Measurements from ENCODE around the gene USP43. TPM values are rescaled to one million over a fixed set of nuclear protein-coding genes. Genes with fewer than 3 reads are reported as not detected.
"Not testable (repeated sequence)": the region's sequence is repeated elsewhere in the genome, so short reads cannot be mapped to it uniquely, and the experiment has no call there.

Gene USP43
- polyA plus RNA-seq, 1 of the 3 experiments (the other 2 are of a cell fraction): 0.07 TPM

DNA sequence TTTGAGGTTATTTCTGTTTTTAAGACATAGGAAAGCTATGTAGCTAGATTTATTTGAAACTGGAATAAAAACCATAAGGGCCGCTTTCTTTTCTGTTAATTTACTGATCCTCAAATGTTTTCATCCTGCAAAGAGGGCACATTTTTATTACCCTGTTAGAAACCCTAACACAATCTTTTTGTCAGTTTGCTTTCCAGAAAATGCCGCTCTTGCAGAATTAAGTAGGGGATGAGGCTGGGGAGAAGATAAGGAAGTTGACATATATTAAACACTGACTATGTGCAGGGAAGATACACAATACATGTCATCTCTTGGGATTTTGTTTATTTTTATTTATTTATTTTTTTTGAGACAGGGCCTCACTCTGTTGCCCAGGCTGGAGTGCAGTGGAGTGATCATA is 15.7 kb downstream of the USP43 start:
- POLR2A ChIA-PET: no interaction called here

DNA sequence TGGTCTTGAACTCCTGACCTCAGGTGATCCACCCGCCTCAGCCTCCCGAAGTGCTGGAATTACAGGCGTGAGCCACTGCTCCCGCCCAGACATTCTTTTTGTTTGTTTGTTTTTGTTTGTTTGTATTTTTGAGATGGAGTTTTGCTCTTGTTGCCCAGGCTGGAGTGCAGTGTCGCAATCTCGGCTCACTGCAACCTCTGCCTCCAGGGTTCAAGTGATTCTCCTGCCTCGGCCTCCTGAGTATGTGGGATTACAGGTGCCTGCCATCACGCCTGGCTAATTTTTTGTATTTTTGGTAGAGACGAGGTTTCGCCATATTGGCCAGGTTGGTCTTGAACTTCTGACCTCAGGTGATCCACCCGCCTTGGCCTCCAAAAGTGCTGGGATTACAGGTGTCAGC is 18.2 kb downstream of the USP43 start:
- H2AFZ ChIP-seq (ENCODE audit: low read depth); POLR2A ChIA-PET; H4K20me1 ChIP-seq (ENCODE audit: insufficient read depth); H3K9me3 ChIP-seq; H3K4me2 ChIP-seq; DNase-seq; H3K4me3 ChIP-seq (ENCODE audit: low read depth in 2 of 2, low read length in 1 of 2); H3K9me2 ChIP-seq; CTCF ChIA-PET; H3K36me3 ChIP-seq (replicated peaks in 1 of 2; ENCODE audit: control insufficient read depth in 1 of 2, insufficient read depth in 2 of 2, low read length in 1 of 2); H3K79me2 ChIP-seq (ENCODE audit: insufficient read depth); H3K4me1 ChIP-seq (ENCODE audit: control insufficient read depth in 1 of 2, insufficient read depth in 2 of 2, low read depth in 1 of 2, low read length in 1 of 2); H3K9ac ChIP-seq; H3K27ac ChIP-seq (ENCODE audit: low read depth in 2 of 2, low read length in 1 of 2); H3F3A ChIP-seq (replicated peaks; ENCODE audit: insufficient read depth): not testable (repeated sequence)
- peaks cover 12% of the 10 kb centered on the region; the same call in 1 of the 2 replicates for H3K27me3 ChIP-seq (ENCODE audit: insufficient read depth)
- WGBS (ENCODE audit: low lambda C conversion rate): 19% methylated on average over 10 of the region's 11 CpGs

More for the DNA sequence above, 15.7 kb downstream of the USP43 start:
- no peaks in the 10 kb centered on the region for H3K79me2 ChIP-seq (ENCODE audit: insufficient read depth)
- no peak overlapping the region for H3K4me2 ChIP-seq
- H3K4me3 ChIP-seq (ENCODE audit: low read depth in 2 of 2, low read length in 1 of 2): no peak overlapping the region
- peaks cover 16% of the 10 kb centered on the region; the same call in 1 of the 2 replicates for H3K27me3 ChIP-seq (ENCODE audit: insufficient read depth)
- TF ChIP-seq, protein P1, sequence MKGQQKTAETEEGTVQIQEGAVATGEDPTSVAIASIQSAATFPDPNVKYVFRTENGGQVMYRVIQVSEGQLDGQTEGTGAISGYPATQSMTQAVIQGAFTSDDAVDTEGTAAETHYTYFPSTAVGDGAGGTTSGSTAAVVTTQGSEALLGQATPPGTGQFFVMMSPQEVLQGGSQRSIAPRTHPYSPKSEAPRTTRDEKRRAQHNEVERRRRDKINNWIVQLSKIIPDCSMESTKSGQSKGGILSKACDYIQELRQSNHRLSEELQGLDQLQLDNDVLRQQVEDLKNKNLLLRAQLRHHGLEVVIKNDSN (IDR thresholded peaks at IDR 0.05; ENCODE audit: borderline replicate concordance, low read depth): no peak
- TF ChIP-seq TCF12 (IDR thresholded peaks at IDR 0.05) (no peak), TAF1 (IDR thresholded peaks at IDR 0.05; ENCODE audit: borderline replicate concordance, low read depth, low read length) (no peak), NFIC (IDR thresholded peaks at IDR 0.05; ENCODE audit: borderline replicate concordance) (no peak), MEF2A (IDR thresholded peaks at IDR 0.05; ENCODE audit: borderline replicate concordance, low read depth) (no peak), FOXM1 (IDR thresholded peaks at IDR 0.05; ENCODE audit: low read depth) (no peak)
- TF ChIP-seq, protein P2, sequence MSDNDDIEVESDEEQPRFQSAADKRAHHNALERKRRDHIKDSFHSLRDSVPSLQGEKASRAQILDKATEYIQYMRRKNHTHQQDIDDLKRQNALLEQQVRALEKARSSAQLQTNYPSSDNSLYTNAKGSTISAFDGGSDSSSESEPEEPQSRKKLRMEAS (IDR thresholded peaks at IDR 0.05; ENCODE audit: low read depth): no peak
- H3K9ac ChIP-seq: no peak overlapping the region
- no peak for DNase-seq
- CTCF ChIA-PET: interaction anchor here (1.4 kb wide), 1 partner anchor 11 kb away, joined by 4 read pairs; no protein-coding TSS in a partner anchor
- no peaks in the 10 kb centered on the region for H3K9me3 ChIP-seq
- H2AFZ ChIP-seq (ENCODE audit: low read depth): no peak overlapping the region
- H4K20me1 ChIP-seq (ENCODE audit: insufficient read depth): no peaks in the 10 kb centered on the region
- no peaks in the 10 kb centered on the region for H3K4me1 ChIP-seq (ENCODE audit: control insufficient read depth in 1 of 2, insufficient read depth in 2 of 2, low read depth in 1 of 2, low read length in 1 of 2)
- no peak overlapping the region for H3K27ac ChIP-seq (ENCODE audit: low read depth in 2 of 2, low read length in 1 of 2)
- no peaks in the 10 kb centered on the region for H3K36me3 ChIP-seq (replicated peaks in 1 of 2; ENCODE audit: control insufficient read depth in 1 of 2, insufficient read depth in 2 of 2, low read length in 1 of 2)
- WGBS (ENCODE audit: low lambda C conversion rate): 20% methylated on average over 2 of the region's 2 CpGs
- H3K9me2 ChIP-seq: no peaks in the 10 kb centered on the region
- H3F3A ChIP-seq (replicated peaks; ENCODE audit: insufficient read depth): no peaks in the 10 kb centered on the region

DNA sequence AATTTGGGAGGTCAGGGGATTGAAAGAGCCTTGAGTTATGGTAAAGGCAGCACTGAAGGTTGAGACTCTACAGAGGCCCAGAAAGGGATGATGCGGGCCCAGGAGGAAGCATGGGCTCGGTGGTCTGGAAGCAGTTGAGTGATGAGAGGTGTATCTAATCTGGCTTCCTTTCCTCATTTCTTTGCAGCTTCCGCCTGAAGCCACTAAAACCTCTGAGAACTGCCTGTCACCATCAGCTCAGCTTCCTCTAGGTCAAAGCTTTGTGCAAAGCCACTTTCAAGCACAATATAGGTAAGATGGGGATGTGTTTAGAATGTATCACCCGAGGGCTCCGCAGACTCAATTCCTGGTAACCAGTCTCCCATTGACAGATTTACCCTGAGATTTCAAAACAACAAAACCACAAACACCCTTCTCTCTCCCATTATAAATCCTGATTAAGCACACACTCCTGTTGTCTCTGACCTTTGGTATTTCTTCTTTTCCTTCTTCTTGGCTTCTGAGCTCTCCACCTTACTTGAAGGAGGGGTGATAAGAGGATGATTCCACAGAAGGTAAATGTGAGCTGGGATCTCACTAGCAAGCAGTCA is 21.2 kb downstream of the USP43 start:
- H3K4me1 ChIP-seq (ENCODE audit: control insufficient read depth in 1 of 2, insufficient read depth in 2 of 2, low read depth in 1 of 2, low read length in 1 of 2): no peaks in the 10 kb centered on the region
- H3K9me3 ChIP-seq: no peaks in the 10 kb centered on the region
- no peaks in the 10 kb centered on the region for H3K79me2 ChIP-seq (ENCODE audit: insufficient read depth)
- H2AFZ ChIP-seq (ENCODE audit: low read depth): no peak overlapping the region
- TF ChIP-seq ELF1 (IDR thresholded peaks at IDR 0.05) (no peak), SMC3 (IDR thresholded peaks at IDR 0.05; ENCODE audit: low read depth, low read length) (no peak), MEF2A (IDR thresholded peaks at IDR 0.05; ENCODE audit: borderline replicate concordance, low read depth) (no peak), RAD21 (IDR thresholded peaks at IDR 0.05; ENCODE audit: low read length) (no peak), TAF1 (IDR thresholded peaks at IDR 0.05; ENCODE audit: borderline replicate concordance, low read depth, low read length) (no peak), GATA2 (CRISPR knock-in tag; IDR thresholded peaks at IDR 0.05) (no peak), NRF1 (IDR thresholded peaks at IDR 0.05; ENCODE audit: low read depth, low read length) (no peak)
- TF ChIP-seq, protein P2 (IDR thresholded peaks at IDR 0.05; ENCODE audit: low read depth): no peak
- TF ChIP-seq, protein P3, sequence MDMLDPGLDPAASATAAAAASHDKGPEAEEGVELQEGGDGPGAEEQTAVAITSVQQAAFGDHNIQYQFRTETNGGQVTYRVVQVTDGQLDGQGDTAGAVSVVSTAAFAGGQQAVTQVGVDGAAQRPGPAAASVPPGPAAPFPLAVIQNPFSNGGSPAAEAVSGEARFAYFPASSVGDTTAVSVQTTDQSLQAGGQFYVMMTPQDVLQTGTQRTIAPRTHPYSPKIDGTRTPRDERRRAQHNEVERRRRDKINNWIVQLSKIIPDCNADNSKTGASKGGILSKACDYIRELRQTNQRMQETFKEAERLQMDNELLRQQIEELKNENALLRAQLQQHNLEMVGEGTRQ (IDR thresholded peaks at IDR 0.05; ENCODE audit: borderline replicate concordance, low read depth, low read length): no peak
- DNase-seq: no peak
- ChIA-PET POLR2A (no interaction called here), CTCF (no interaction called here)
- H3K4me3 ChIP-seq (ENCODE audit: low read depth in 2 of 2, low read length in 1 of 2): no peak overlapping the region
- no peaks in the 10 kb centered on the region for H3F3A ChIP-seq (replicated peaks; ENCODE audit: insufficient read depth)
- peaks cover 14% of the 10 kb centered on the region; the same call in 1 of the 2 replicates for H3K27me3 ChIP-seq (ENCODE audit: insufficient read depth)
- WGBS (ENCODE audit: low lambda C conversion rate): 29% methylated on average over 5 of the region's 5 CpGs
- no peaks in the 10 kb centered on the region for H3K36me3 ChIP-seq (replicated peaks in 1 of 2; ENCODE audit: control insufficient read depth in 1 of 2, insufficient read depth in 2 of 2, low read length in 1 of 2)
- no peaks in the 10 kb centered on the region for H4K20me1 ChIP-seq (ENCODE audit: insufficient read depth)
- H3K9me2 ChIP-seq: no peaks in the 10 kb centered on the region
- H3K9ac ChIP-seq: no peak overlapping the region
- H3K4me2 ChIP-seq: no peak overlapping the region
- no peak overlapping the region for H3K27ac ChIP-seq (ENCODE audit: low read depth in 2 of 2, low read length in 1 of 2)
